Measurements from ENCODE around the gene TXNRD1.

The TXNRD1 gene

DNA sequence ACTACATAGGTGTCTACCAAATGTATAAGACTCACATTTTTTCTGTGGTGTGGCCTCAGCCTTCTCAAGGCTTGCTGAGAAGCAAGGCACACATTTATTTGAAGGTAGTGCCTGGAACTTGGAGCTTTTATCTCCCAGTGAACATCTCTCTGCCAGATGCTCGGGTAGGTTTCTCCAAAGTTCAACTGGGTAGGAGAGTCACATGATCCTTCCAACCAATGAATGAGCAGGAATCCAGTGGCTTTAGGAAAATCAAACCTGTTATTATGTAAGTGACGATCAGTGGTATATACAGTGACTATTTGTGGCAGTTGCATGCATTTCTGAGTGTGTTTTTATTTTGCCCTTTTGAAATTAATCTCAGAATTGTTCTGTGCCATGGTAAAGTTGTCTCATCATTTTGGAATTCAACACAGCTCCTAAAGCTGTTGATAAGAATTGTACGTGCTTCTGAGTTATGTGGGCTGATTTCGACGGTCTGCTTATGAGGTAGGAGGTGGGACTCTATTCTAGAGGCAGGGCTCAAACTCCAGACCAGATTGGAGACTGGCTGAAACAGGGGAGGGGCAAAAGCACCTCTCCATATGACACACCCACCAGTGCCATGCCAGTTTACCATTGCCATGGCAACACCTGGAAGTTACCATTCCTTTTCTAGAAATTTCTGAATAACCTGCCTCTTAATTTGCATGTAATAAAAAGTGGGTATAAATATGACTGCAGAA is 145.6 kb downstream of the TXNRD1 start:
- H3K4me3 ChIP-seq (ENCODE audit: low read length) = no peak overlapping the region
- TF ChIP-seq, protein P1, sequence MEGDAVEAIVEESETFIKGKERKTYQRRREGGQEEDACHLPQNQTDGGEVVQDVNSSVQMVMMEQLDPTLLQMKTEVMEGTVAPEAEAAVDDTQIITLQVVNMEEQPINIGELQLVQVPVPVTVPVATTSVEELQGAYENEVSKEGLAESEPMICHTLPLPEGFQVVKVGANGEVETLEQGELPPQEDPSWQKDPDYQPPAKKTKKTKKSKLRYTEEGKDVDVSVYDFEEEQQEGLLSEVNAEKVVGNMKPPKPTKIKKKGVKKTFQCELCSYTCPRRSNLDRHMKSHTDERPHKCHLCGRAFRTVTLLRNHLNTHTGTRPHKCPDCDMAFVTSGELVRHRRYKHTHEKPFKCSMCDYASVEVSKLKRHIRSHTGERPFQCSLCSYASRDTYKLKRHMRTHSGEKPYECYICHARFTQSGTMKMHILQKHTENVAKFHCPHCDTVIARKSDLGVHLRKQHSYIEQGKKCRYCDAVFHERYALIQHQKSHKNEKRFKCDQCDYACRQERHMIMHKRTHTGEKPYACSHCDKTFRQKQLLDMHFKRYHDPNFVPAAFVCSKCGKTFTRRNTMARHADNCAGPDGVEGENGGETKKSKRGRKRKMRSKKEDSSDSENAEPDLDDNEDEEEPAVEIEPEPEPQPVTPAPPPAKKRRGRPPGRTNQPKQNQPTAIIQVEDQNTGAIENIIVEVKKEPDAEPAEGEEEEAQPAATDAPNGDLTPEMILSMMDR (IDR thresholded peaks at IDR 0.05; ENCODE audit: insufficient read depth, low read depth, low read length, missing control alignments) = no peak
- DNase-seq (ENCODE audit: low read depth) = no peak

DNA sequence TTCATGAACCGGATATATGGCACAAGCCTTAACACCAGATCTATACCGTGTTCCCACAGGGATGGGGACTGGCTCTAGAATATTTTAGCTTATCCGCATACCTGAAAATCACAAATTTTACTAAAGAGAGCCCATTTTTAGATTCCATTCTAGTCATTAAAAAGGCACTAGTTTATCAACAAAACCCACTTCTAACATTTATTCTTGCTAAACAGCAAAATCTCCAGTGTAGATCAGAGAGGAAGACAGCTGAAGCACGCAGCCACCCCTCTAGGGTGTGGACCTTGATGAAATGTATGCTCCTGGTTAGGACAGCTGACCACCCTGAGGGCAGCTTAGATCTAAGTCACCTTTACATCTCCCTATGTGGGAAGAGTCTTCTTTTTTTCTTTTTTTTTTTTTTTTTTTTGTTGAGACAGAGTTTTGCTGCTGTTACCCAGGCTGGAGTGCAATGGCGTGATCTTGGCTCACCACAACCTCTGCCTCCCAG is 150.4 kb downstream of the TXNRD1 start:
- no peak overlapping the region for H3K4me3 ChIP-seq (ENCODE audit: low read length)
- DNase-seq (ENCODE audit: low read depth) = no peak
- TF ChIP-seq, protein P1 (IDR thresholded peaks at IDR 0.05; ENCODE audit: insufficient read depth, low read depth, low read length, missing control alignments) = no peak

DNA sequence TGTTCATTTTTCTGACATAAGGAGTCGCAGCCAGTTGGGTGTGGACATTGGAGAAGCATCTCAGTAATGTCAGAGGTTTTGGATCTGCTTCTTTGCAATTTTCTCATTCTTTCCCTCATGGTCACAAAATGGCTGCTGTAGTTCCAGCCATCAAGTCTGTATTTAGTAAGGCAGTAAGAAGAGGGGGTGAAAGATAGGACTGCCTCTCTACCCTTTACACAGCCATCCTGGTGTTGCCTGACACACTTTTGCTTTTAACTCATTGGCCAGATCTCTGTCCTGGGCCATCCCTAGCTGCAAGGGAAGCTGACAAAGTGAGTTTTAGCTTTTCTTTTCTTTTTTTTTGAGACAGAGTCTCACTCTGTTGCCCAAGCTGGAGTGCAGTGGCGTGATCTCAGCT is 154.1 kb downstream of the TXNRD1 start:
- no peak for DNase-seq (ENCODE audit: low read depth)
- TF ChIP-seq, protein P1 (IDR thresholded peaks at IDR 0.05; ENCODE audit: insufficient read depth, low read depth, low read length, missing control alignments) = no peak
- H3K4me3 ChIP-seq (ENCODE audit: low read length) = no peak overlapping the region

DNA sequence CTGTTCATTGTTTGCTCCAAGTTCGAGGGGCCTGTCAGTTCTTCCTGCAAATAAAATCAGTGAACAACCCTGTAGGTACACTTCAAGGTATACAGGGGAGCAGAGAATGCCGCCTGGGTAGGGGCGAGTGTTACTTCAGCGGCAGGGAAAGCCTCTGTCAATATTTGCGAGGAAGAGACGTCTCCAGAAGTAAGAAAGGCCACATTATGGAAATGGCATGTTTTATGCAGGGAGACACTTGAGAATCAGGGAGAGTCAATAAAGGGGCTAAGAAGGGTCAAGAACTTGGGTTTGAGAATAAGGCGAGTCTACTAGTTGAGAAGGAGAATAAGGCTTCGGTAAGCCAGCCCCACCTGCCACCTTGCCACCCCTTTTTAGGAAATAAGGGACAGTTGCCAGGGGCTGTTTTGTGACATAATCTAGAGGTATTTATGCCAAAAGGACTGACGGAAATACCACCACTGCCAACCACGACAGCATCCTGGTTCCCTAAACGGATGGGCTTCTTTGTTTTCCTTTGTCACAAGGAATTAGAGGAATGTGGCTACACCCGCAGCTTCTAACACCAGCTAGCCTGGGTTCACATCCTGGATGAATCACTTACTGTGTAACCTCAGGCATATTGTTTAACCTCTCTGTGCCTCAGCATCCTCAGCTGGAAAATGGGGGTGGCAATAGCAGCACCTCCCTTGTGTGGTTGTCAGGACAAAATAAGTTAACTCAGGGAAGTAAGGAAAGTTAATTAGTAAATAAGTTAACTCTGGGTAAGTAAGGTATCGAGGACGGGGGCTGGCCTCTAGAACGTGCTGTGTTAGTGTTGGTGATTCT is 155.7 kb downstream of the TXNRD1 start:
- DNase-seq (ENCODE audit: low read depth) = peak; percentile 49
- TF ChIP-seq, protein P1 (IDR thresholded peaks at IDR 0.05; ENCODE audit: insufficient read depth, low read depth, low read length, missing control alignments) = no peak

DNA sequence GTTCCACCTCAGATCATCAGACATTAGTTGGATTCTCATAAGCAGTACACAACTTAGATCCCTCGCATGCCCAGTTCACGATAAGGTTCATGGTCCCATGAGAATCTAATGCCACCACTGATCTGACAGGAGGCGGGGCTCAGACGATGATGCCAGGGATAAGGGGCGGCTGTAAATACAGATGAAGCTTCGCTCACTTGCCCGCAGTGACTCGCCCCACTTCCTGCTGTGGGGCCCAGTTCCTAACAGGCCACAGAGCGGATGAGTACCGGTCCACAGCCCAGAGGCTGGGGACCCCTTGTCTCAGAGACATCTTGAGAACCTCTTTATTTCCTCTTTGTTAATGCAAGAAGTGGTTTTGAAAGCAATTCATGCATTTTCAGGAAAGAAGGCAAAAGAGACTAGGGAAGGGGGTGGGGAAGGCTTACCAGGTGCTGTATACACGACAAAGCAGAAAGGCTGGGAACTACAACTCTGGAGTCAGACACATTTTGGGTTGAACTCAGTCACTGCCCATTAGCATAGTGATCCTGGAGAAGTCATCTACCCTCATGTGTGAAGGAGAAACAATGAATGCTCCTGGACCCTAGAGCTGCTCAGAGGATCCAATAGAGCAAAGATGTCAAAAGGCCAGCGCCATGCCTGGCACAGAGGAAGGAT is 156.6 kb downstream of the TXNRD1 start:
- DNase-seq (ENCODE audit: low read depth) = no peak
- H3K4me3 ChIP-seq (ENCODE audit: low read length) = no peak overlapping the region
- TF ChIP-seq, protein P1 (IDR thresholded peaks at IDR 0.05; ENCODE audit: insufficient read depth, low read depth, low read length, missing control alignments) = no peak

More for the DNA sequence above, 155.7 kb downstream of the TXNRD1 start:
- no peak overlapping the region for H3K4me3 ChIP-seq (ENCODE audit: low read length)

DNA sequence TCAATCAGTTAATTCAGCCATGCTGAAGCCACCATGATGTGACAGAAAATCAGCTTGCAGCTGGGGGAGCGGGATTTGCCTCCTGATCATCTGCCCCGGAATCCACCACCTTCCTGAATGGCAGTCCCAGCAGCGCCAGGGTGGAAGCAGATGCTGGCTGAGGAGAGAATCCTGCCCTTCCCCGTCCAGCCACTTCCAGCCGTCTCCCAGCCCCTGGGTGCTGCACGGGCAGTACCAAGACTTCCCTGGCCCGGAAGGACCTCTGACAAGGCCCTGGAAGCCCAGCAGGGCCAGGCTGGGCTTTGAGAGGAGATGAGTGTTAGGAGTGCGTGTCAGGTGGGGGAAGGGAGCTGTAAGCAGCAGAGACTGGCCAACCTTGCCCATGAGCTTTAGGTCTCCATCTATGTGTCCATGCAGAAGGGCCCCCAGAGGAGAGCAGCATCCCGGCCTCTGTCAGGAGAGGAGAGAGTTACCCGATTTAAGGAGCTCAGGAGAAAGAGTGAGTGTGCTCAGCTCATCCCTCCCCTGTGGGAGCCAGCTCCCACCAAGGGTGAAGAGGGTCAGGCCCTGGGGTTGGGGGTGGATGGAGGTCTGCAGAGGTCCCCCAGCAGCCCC is 157.2 kb downstream of the TXNRD1 start:
- no peak overlapping the region for H3K4me3 ChIP-seq (ENCODE audit: low read length)
- DNase-seq (ENCODE audit: low read depth) = no peak
- TF ChIP-seq, protein P1 (IDR thresholded peaks at IDR 0.05; ENCODE audit: insufficient read depth, low read depth, low read length, missing control alignments) = no peak

Data from epithelial cell of esophagus (primary cell).